Kidney tubule cell (primary cell): ENCODE measurements around the gene NRXN3.
A peak's percentile ranks its signal among the peaks of the same experiment; 100 is the strongest.

Experiments used
- DNase-seq: peaks from one replicate; pipeline ENCODE4 v3.0.0-alpha.2; 2018; ENCODE audit warnings: low spot score

Gene NRXN3

DNA sequence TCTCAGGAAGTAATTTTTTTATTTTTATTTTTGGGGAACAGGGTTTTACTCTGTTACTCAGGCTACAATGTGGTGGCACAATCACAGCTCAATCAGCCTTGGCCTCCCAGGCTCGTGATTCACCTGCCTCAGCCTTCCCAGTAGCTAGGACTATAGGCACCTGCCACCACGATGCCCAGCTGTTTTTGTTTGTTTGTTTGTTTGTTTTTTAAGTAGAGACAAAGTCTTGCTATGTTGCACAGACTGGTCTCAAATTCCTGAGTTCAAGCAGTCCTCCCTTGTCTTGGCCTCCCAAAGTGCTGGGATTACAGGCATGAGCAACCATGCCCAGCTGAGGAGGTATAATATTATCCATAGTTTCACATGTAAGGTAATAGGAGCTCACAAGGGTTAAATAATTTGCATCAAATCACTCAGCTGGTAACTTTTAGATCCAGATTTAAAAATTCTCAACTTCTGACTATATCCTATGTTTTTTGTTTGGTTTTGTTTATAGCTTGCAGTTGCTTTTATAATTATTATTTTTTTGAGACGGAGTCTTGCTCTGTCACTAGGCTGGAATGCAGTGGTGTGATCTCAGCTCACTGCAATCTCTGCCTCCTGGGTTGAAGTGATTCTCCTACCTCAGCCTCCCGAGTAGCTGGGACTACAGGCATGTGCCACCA is 1411.9 kb downstream of the NRXN3 start:
- peak; percentile 89 for DNase-seq

DNA sequence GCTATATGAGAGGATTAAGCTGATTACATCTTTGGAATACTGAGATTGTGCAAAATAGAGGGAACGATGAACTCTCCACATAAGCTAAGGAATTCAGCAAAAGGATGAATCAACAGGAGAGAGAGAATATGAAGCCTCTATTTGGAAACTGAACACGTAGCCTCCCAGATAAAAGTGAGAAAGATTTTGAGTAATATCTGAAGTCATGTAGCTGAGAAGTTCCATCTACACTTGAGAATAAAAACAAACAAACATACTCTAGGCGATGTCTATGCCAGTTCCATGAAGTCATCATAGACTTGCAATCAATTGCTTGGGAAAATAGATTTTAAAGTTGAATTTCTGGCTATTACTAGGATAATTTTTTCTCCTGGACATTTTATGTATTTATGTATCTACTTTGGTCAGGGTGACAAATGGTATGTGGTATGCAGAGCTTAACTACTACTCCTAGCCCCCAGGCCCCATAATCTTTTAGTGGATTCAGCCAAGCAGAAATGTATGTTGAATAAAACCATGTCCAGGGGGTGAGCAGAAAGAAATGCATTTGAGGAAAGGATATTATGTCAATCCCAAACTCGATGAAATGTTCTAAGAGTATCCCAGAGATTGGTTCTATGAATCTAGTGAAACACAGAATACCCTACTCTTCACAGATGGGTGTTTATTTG is 1413.7 kb downstream of the NRXN3 start:
- peak; percentile 36 for DNase-seq

DNA sequence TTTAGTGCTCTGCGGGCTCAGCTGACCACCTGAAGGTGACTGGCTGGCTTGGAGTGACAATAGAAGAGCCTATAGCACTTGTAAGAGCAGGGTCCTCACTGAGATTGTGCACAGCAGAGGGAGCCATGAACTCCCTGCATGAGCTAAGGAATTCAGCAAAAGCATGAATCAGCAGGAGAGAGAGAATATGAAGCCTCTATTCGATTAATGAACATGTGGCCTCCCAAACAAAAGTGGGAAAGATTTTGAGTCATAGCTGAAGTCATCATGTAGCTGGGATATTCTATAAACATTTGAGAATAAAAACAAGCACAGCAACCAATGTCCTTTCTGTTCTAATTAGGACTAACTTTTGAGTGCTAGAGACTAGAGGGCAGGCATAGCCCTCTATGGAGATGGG is 1414.5 kb downstream of the NRXN3 start:
- peak; percentile 97 for DNase-seq

DNA sequence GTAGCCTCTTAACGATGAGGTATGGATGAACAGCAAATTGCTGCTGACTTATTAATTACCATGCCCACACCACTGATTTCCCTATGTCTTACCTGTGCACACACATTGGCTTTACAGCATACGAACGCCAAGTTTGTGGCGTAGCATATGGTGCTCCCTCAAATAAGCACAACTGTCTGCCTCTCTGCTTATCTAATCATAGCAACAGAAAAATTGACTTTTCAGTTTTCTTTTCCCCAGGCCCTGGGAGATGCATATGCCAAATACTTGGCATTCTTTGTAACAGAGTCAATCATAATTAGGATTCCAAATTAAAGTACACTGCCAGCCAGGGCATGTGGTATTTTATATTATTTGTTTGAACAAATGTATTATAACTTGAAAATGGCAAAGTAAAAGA is 1415.7 kb downstream of the NRXN3 start:
- peak; percentile 90 for DNase-seq

DNA sequence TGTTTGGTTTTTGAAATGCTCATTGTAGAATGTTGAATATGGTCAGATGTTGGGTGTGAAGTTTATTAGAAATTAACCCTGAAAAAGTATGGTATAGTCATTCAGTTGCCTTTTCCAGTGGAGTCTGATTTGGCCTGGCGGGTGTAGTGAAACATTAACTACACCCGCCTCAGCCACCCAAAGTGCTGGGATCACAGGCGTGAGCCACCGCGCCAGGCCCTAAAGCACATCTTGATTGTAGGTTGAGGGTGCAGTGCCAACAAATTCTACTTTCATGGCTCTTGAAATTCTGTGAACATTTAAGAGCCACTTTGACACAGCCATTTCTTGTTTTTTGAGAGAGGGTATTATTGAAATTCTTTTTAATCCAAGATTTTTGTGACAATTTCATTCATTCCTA is 1416.2 kb downstream of the NRXN3 start:
- DNase-seq, result peak; percentile 81

DNA sequence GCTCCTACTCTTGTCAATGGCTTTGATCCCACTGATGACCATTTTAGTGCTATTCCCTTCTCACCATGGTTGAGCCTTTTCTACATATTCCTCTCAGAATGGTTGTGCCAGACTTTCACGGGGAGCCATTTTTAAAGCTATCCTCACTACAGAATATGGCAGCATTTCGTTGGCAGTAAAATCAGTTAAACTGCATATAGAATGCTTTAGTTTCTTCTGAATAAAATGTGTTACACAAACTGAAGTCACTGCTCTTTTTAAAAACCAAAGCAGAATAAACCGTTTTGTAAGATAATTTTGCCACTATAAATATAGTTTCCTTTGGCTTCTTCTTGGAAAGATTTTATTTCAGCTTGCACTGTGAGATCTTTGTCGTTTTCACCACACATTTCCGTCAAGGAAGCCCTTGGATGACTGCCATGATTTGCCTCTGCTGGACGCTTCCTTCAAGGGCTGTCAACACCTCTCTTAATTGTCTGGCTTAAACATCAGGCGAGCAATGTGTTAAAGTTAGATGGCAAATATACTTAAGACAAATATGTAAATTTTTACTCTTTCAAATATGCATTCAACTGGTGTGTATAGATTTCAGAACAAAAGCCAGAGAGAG is 1416.9 kb downstream of the NRXN3 start:
- DNase-seq, result peak; percentile 34

DNA sequence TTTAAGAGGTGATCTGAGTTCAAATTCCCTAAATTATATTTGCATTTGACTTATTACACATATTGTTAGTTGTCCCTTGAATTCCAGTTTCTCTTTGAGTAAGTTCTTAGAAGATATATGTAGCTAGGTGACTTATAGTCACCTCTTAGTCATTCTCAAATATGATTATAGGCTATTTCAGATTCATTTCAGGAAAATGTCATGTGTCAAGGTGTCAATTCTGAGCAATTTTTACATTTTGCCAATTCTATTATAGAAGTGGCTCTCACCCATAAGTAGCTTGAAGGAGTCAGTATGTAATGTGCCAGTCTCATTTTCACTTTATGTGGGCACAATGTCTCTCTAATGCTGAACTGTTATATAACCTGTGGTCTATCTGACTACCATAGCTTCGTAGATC is 1417.7 kb downstream of the NRXN3 start:
- DNase-seq, result no peak

DNA sequence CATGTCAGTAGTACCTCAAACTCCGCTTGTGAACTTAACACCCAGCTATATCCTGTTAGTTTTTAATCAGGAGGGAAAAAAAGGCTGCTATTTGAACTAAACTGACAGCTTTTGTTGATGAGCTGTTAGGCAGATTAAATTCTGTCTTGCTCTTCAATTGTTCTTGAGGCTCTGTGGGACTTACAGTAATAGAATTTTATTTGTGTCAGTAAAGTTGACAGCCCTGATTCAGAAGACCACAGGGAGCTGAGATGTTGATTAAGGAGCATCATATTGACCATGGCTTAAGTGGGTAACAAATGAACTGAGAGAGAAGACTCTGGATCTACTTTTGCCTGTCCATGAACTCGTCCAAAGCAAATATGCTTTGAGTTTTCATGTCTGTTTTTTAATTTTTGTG is 1418.2 kb downstream of the NRXN3 start:
- DNase-seq, result no peak

DNA sequence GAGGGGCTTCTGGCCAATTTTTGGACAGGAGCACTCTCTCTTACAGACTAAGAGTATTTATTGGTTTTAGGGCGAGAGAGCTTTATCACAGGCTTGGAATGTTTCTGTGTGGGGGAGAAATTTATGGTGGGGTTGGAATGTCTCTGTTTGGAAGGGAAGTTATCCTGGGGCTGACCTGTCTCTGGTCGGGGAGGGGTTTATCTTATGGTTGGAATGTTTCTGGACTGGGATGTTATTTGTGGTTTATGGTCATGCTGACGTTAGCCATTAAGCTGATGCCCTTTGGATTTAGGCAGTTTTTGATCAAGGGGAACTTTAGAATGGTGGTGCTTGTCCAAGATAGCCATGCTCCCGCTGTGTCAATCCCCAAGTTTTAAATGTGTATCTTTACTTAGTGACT is 1426.4 kb downstream of the NRXN3 start:
- DNase-seq, result peak; percentile 85

DNA sequence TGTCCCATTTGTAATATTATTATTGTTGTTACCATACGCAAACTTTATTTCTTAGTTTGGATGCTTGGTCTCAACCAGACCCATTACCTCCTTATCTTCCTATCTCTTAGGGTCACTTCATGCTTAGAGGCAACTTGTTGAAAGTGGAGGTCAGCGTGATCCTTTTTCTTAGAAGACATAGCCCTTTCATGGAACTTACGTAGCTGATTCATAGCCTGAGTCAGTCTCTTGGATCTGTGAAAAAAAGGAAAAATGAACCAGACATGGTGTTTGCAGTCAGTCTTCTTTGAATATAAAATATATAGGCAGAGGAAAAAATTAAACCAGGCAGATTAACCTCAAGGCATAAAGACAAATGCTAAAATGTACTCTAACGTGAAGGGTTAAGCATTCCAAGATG is 1427.4 kb downstream of the NRXN3 start:
- DNase-seq, result no peak

DNA sequence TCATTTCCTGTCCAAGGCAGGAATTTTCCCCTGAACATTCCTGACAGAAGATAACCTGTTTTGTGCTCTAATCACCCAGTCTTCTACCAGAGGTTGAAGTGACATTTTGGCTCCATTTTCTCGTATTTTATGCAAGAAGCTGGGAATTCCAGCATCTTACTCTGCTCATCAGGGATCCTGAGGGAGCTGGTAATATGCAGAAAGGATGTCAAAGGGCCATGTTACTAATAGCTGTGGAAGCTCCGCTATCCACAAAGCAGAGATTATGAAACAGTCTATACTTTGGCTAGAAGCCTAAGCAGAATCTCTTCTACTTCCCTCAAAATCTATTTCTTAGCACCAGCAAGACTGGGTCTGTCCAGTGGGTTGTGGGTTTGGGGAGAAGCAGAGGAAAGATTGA is 1428.2 kb downstream of the NRXN3 start:
- no peak for DNase-seq

DNA sequence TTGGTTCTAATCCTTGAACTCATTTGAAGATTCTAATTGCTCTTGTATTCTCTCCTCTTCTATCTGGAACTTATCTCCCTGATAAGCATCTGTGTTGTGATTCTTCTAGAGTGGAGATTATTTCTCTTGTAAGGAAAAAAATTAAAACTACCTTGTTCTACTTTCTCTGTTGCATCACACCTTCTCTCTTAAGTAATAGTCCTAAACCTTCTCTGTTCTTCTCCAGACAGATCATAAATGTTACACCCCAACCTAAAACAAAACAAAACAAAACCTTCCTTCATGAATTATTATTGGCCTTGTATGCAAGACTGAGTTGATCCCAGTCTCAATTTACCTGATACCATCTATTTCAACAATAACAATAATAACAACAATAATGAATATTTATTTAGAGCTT is 1429.1 kb downstream of the NRXN3 start:
- DNase-seq, result no peak

DNA sequence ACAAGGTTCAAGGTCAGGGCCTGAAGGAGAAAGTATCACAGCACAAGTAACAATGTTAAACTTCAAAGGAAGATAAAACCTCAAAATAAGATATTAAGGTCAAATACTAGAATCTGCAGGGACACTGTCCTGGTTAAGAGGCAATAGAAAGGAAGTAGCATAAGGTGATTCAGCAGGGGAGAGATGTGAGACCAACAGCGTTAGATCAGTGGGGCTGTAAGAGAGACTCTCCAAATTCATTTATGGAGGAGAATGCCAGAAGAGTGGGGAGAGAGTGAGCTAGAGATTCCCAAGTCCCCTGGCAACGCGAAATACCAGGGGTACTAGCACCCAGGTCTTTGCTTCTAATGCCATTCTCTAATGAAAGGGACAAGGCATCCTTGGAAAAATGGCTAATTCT is 1430.2 kb downstream of the NRXN3 start:
- DNase-seq, result no peak

DNA sequence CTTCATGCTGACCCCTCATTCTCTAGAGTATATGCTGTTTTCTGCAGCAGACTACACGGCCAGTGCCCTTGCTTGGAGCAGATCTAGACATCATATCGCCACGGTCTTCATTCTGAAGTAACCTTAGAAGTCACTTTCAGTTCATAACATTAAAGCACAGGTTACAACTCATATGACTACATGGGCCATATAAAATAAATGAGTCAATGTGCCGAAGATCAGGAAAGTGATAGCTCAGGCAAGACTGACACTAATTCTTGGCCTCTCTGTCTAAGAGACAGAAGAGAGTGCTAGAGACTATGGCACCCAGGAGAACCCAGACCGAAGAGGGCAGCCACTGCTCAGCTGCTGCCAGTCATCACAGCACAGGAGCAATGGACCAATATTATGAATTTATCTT is 1431.4 kb downstream of the NRXN3 start:
- DNase-seq, result no peak

DNA sequence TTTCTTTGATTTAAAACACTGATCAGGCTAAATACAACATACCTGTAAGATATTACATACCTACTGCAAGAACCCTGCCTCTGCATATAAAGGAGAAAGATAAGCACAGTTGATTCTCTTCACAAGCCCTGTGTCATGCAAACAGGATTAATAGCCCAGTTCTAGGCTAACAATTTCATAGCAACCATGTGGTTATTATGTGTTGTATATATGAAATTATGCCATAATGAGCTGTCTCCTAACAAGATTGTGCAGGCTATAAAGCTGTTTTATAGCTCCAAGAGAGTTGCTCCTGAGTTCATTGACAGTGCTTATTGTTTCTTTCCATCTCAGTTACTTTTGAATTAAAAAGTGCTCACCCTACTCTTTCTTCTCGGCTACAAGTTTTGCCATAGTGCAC is 1431.9 kb downstream of the NRXN3 start:
- no peak for DNase-seq

DNA sequence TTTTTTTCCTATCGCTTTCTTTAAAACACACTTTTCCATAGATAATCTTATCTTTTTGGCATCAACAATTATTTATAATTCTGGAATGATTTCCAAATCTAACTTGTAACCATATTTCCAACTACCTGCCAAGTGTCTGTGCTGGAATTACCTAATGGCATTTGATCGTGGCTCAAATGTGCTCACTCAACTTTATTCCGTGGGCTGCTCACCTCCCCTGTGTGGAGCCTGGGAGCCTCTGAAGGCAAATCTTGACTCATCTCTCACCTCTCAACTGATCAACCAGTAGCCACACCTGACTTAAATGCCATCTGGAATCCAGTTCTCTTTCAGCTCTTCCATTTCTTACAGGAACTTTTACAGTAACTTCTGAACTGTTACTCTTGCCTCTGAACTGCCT is 1432.6 kb downstream of the NRXN3 start:
- DNase-seq, result peak; percentile 25

DNA sequence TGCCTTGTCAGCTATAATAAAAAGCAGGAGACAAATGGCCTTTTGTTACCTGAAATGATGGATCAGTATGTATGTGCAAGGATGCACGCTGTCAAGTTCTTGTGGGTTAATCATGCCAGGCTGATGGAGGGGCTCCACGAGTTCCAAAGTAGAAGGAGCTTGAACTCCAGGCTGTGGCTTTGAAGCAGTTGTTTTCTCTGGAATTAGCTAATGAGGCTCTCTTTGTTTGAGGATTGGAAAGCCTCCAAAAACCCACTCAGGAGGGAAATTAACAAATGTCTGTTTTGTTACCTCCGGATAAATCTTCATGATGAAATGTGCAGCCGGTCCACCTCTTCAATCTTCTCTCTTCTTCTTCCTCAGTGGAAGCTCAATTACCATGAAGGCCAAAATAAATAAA is 1435.7 kb downstream of the NRXN3 start:
- DNase-seq, result no peak

DNA sequence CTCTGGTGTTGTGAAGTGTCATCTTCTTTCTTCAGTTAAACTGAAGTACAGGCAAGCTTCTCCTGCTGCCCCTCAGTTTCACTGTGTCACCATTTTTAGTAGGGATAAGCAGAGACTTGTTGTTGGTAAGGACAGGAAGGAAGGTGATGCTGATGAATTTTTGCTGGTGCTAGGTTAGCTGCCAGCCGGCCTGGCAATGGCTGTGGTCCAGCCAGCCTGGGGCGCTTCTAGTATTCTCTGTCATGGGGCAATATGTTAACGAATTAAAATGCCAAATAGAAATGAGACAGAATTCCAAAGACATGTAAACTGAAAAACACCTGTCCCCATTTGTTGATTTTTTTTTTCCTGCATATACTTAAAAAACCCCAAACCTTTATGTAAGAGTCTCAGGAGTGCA is 1438.3 kb downstream of the NRXN3 start:
- DNase-seq, result no peak

DNA sequence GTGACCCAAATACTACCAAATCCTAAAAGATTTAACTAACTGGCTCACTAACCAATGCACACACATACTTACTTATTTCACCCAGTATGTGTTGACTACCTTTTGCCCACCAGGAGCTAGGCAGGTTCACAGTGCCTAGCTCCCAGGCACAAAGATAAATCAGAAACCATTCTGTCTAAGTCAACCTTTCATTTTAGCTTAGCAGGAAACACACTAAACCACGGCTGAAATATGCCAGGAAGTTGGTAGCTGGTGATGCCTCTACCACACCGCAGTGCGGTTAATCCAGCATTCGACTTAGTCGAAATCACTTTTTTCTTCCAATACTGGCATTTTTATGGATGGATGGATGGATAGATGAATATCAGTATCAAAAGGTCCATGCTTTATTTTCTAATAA is 1443.5 kb downstream of the NRXN3 start:
- DNase-seq, result no peak

DNA sequence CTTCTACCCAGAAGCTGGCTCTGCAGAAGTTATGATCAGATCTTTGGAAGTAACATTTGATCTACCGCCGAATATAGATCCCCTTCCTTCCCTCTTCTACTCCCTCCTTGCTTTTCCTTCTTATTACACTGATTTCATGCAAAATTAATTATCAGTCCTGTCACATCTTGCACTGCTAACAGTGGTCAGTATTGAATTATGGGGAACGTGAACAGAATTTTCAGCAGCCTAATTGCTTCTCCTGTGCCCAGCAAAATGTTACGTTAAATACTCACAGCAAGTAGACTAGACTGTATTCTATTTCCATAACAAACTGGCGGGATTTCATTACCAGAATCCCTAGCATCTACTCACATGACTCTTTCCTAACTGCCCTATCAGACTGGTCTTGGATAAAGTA is 1444.3 kb downstream of the NRXN3 start:
- no peak for DNase-seq

DNA sequence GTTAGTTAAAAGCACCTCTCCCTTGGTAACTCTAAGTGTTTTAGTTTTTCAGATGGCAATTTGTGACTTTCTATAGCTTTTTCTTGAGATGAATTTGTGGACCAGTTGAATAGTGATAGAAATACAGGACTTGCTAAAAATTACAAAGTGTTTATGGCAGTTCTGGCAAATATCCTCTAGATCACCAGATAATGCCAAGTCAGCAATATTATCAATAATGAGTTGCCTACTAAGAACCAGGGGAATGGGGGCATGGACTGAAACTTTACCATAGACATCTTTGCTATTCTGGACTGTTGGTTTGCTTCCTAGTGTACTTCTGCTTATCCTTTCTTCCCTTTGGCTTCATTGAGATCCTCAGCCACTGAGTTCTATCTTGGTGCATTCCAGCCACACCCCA is 1456.9 kb downstream of the NRXN3 start:
- no peak for DNase-seq

DNA sequence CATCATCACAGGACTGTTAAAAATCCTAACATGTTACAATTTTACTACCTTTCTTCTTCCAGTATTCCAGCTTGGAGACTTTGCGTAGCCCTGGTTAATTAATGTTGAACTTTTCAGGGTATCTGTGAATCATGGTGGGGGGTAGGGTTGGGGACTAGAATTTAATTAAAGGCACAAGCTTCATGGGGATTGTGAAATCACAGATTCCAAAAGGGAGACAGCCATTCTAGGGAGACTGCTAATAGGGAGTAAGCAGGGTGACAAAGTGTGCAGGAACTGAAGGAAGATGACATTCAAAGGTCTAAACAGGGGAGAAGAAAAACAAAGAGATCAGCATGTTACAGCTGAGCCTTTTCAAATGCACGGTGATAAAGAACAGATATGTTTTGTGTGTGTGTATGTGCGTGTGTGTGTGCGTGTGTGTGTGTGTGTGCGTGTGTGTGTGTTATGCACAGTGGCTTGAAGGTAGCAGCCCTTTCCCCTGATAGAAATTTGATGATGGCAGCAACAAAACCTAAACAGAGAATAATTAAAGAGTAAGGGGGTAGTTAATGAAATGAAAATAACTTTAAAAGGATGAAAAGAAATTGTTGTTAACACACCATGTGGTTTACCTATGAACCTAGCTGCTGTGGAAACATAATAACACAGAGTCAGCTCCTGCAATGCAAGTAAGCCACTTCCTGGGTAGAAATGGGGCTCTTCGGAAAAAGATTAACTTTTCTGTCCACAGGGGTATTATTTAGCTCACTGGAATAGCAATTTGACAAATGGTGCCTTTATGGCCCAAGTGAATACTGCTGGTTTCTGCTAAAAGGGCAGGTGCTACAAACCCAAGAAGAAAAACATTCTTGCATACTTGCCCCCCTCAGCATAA is 1459.5 kb downstream of the NRXN3 start:
- DNase-seq, result peak; percentile 88
